Activated T-cell treated with anti-CD3 and anti-CD28 coated beads, Interleukin-2, amount 50 U/mL, for 24 hours (primary cell): ENCODE data around the gene UTP25.
"Not testable (repeated sequence)": the region's sequence is repeated elsewhere in the genome, so short reads cannot be mapped to it uniquely, and the experiment has no call there.

ENCODE experiments used
- DNase-seq: peaks from one replicate; pipeline ENCODE4 v3.0.0-alpha.2; 2020
- H3K27ac Mint-ChIP-seq: 2 replicates; pipeline ENCODE4 v1.8.0; 2020; ENCODE audit warnings: mild to moderate bottlenecking, mixed read lengths
- H3K27me3 Mint-ChIP-seq: 2 replicates; pipeline ENCODE4 v1.8.0; 2020; ENCODE audit warnings: mixed read lengths
- H3K36me3 Mint-ChIP-seq: 2 replicates; pipeline ENCODE4 v1.8.0; 2020; ENCODE audit warnings: low read depth, mixed read lengths
- H3K4me1 Mint-ChIP-seq: 2 replicates; pipeline ENCODE4 v1.8.0; 2020; ENCODE audit warnings: low read depth, mixed read lengths
- H3K4me3 Mint-ChIP-seq: 2 replicates; pipeline ENCODE4 v1.8.0; 2020; ENCODE audit warnings: mild to moderate bottlenecking, moderate library complexity, mixed read lengths
- H3K9me3 Mint-ChIP-seq: 2 replicates; pipeline ENCODE4 v1.8.0; 2020; ENCODE audit warnings: mixed read lengths

The UTP25 gene

GRCh38 chr1:209900734-209901133, 73.0 kb downstream of the UTP25 start:
- Mint-ChIP-seq H3K36me3 (no peaks in the 10 kb centered on the region), H3K4me1 (peaks cover 4% of the 10 kb centered on the region), H3K27me3 (peaks cover 17% of the 10 kb centered on the region), H3K9me3 (no peaks in the 10 kb centered on the region), H3K4me3 (no peak overlapping the region), H3K27ac (no peak overlapping the region)
- DNase-seq, result no peak

DNA sequence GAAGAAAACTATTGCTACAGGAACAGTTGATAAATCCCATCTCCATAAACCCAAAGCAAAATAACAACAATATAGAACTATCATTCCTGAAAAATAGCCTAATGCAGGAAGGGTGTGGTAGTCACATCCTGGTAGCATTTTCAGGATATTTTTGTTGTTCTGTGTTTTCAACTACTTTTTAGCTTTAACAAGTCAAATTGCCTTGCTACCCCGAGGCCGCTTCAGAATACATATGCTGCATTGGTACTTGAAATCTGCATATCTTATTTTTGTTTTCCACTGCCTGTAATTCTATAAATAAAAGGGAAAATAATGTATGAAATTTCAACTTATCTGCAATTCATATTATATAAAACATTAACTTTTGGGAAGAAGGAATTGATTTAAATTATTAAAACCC, 73.4 kb downstream of the UTP25 start:
- Mint-ChIP-seq H3K9me3 (no peaks in the 10 kb centered on the region), H3K4me1 (no peaks in the 10 kb centered on the region), H3K27ac (no peak overlapping the region), H3K36me3 (no peaks in the 10 kb centered on the region), H3K27me3 (peaks cover 13% of the 10 kb centered on the region), H3K4me3 (no peak overlapping the region)
- DNase-seq, result no peak

DNA sequence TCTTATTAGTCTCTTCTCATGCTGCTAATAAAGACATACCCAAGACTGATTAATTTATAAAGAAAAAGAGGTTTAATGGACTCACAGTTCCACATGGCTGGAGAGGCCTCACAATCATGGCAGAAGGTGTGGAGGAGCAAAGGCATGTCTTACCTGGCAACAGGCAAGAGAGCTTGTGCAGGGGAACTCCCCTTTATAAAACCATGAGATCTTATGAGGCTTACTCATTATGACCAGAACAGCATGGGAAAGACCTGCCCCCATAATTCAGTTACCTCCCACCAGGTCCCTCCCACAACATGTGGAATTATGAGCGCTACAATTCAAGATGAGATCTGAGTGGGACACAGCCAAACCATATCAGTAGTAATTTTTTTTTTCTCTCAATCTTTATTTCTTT, 77.0 kb downstream of the UTP25 start:
- H3K4me3 Mint-ChIP-seq, H3K36me3 Mint-ChIP-seq, DNase-seq, H3K9me3 Mint-ChIP-seq, H3K27ac Mint-ChIP-seq, H3K4me1 Mint-ChIP-seq: not testable (repeated sequence)
- peaks cover 12% of the 10 kb centered on the region for H3K27me3 Mint-ChIP-seq
